GM19351 (cell line): Measurements from ENCODE around the gene TNFSF11.

Source experiments
- ATAC-seq: cut with Tn5 transposase; IDR thresholded peaks from one replicate; pipeline ENCODE4 v1.9.1; 2021; ENCODE audit warnings: mild to moderate bottlenecking, moderate library complexity; ENCODE audit not compliant: unreplicated experiment

Gene TNFSF11

DNA sequence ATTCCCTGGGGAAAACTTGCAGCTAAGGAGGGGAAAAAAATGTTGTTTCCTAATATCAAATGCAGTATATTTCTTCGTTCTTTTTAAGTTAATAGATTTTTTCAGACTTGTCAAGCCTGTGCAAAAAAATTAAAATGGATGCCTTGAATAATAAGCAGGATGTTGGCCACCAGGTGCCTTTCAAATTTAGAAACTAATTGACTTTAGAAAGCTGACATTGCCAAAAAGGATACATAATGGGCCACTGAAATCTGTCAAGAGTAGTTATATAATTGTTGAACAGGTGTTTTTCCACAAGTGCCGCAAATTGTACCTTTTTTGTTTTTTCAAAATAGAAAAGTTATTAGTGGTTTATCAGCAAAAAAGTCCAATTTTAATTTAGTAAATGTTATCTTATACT is 33.6 kb downstream of the TNFSF11 start:
- no peak for ATAC-seq

- no peak for ATAC-seq
These were observed 36.7 kb downstream of the TNFSF11 start for GRCh38 chr13:42610649-42611048.

GRCh38 chr13:42611086-42611779 is 37.3 kb downstream of the TNFSF11 start:
- ATAC-seq = no peak

GRCh38 chr13:42612021-42612765 is 38.2 kb downstream of the TNFSF11 start:
- no peak for ATAC-seq

DNA sequence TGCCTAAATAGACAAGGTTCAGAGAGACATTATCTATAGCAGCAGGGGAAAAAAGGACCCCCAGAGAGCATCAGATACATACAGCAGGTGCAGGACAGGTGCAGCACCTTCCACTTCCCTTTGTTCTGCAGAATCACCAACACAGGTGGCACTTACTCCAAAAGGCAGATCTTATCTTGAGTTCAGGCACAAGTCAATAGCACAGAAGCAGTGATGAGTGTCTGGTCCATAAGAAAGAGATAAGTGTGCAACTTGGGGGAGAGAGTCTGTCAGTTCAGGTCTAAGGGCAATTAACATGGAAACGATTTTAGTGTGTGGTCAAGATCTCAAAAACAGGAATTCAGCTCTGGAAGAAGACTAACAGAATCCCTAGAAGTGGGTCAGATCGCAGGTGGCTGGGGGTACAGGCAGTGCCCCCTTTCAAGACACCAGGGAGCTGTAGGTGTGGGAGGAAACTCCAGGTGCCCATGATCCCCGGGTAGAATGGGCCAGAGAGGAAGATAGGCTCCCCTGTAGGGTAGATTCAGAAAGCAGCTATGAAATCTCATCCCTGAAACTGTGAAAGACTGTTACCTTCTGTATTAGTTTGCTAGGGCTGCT is 40.6 kb downstream of the TNFSF11 start:
- ATAC-seq = no peak

DNA sequence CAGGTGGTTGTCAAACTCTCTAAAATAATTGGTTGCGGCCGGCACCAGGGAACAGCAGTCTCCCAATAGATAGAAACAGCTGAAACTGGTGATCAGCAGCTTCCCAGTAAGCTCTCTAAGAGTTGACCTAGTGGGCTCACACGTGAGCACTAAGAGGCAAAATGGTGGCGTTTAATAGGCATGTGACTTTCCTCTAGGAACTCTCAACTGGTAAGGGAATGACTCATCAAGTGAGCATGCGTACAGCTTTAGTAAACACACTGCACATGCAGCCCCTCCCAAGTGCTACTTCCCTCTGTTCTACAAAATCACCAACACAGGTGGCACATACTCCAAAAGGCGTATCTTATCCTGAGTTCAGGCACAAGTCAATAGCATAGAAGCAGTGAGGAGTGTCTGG is 41.7 kb downstream of the TNFSF11 start:
- ATAC-seq = no peak

DNA sequence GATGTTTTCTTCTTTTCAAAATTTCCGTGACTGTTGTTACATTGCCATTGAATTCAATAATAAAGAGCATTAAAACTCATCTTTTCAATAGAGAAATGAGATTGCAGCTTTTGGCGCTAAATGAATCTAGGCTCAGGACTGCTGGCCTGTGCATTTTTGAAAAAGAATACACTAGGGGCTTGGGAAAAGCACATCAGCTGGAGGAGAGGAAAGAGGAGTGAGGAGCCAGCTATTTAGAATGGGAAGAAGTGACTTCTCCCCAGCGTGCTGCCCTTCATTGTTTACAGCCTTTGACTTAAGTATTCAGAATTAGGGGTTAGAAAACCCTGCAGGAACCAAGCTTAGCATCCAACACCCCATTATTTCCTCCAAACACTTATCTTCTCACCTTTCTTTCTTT is 43.3 kb downstream of the TNFSF11 start:
- ATAC-seq = no peak

DNA sequence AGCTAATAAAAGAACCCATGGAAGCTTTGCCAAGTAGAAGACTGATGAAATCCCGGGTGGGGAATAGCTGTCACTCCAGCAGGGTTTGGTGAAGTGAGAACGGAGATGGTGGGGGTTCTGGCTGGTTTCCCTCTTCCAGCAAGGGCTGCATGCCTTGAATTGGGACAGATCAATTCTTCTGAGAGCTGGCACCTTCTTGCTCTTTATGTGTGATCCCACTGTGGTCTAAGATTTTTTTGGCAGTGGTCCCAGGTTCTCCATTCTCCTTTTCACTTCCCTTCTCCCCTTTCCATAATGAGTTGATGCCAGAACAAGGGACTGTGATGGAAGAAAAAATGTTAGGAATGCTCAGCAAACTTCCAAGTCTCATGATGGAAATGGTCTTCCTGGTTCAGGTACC is 50.0 kb downstream of the TNFSF11 start:
- no peak for ATAC-seq

DNA sequence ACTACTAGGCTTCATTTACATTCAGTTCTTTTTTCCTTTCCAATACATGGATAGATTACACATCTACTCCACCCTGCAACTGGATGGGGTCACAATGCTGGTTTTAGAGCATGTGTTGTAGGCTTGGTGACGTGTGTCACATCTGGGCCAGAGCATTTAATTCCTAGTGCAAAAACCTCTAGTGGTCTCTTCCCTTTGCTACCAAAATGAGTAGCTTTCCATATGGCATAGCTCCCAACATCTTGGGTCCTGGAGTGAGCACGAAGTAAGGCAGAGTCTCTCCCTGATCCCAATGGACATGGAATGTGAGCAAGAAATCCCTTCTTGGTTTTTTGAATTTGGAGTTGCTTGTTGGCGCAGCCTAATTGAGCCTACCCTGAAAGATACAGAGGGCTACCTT is 51.7 kb downstream of the TNFSF11 start:
- ATAC-seq = no peak

- ATAC-seq = no peak
These were observed 52.4 kb downstream of the TNFSF11 start for GRCh38 chr13:42626176-42626860.

DNA sequence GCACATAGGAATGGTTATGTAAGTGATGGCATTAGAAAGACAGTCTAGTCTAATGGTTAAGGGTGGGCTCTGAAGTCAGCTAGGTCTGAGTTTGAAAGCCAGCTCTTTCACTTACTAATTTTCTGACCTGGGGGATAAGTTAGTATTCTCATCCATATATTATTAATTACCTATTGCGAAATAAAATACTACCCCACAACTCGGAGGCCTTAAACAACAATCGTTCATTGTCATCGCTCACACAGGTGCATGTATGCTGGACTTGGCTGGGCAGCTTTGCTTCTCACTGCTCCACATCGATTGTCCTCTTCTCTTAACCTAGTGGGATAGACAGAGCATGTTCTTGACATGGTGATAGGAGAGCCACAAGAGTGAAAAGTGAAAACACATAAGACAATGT is 54.7 kb downstream of the TNFSF11 start:
- ATAC-seq = no peak

- no peak for ATAC-seq
These were observed 57.2 kb downstream of the TNFSF11 start for GRCh38 chr13:42631181-42631580.

DNA sequence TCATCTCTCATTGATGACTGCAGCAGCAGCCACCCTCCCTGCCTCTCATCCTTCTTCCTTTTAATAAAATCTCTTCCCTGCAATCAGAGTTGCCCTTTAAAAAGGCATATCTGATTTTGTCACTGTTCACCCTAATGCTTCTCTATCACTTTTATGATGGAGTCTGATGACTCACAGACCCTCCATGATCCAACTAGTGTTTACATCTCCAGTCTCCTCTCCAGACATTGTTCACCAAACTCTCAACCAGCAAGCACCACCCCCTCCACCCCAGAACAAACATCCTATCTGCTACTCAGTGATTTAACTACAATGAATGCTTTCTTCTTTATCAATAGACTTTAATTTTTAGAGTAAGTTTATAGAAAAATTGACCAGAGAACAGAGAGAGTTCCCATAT is 59.5 kb downstream of the TNFSF11 start:
- ATAC-seq = no peak

- ATAC-seq = no peak
These were observed 64.1 kb downstream of the TNFSF11 start for GRCh38 chr13:42638101-42638500.

GRCh38 chr13:42638886-42639285 is 64.9 kb downstream of the TNFSF11 start:
- no peak for ATAC-seq

DNA sequence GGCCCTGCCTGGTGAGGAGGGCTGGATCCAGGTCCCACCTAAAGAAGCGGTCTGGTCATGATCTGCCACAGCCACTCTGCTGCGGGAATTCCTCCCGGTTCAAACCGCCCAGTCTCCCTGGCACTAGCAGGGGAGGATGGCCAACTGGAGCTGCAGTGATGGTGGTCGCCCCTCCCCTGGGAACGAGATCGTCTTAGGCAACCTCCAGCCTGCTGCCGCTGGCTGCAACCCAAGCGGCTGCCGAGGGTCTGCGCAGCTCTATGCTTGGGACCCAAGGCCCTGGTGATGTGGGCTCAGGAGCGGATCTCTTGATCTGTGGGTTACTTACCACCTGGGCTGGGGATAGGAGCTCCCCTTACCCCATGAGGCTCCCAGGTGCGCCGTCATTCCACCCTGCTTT is 69.1 kb downstream of the TNFSF11 start:
- ATAC-seq = no peak

DNA sequence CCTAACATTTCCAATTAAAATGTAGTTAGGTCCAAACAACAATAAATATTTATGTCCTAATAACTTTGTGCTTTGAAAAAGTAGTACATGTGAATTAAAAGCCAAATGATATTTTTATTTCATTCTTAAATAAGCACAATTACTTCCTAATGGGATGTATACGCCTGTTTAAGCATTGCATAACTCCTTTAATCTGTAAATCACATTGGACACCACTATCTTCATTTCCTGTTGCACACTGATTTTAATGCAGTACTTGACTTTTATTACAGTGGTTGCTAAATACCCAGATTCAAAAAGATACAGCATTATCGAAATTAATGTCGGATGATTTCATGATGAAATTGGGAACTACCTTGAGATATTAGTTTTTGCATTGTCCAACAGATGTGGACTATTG is 70.9 kb downstream of the TNFSF11 start:
- no peak for ATAC-seq

- no peak for ATAC-seq
These were observed 71.8 kb downstream of the TNFSF11 start for GRCh38 chr13:42645717-42646116.

- no peak for ATAC-seq
These were observed 75.2 kb downstream of the TNFSF11 start for GRCh38 chr13:42649141-42649540.

DNA sequence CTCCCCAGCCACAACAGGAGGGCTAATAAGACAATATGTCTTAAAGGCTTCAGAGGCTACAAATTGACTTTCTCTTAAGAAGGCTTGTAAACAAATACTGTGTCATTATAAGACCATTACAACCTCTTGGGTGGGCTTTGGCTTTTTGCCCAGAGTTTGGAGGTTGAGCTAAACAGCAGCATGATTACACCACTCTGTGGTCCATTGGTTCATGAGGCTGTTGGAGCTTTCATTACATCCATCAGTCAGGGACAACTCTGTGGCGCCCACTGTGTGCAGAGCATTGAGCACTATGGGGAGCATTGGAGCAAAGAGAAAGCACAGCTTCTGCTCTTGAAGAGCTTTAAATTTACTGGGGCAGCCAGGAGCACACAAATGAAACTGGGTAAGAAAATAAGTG is 75.9 kb downstream of the TNFSF11 start:
- no peak for ATAC-seq

GRCh38 chr13:42650506-42650905 is 76.6 kb downstream of the TNFSF11 start:
- ATAC-seq = no peak
